ENCODE results near the gene TNIK. TPM values are rescaled to one million over a fixed set of nuclear protein-coding genes. Genes with fewer than 3 reads are reported as not detected.

TNIK gene
- total RNA-seq = 10 to 100 TPM; 57.6 to 61.7 TPM

GRCh38 chr3:171459942-171460724, at the start of gene TNIK:
Gene TNIK (minus strand): TSS chr3:171460405. CDS start chr3:171460063, 342 bp downstream.
- H3K36me3 Mint-ChIP-seq (ENCODE audit: low read depth) = peaks cover 12% of the 10 kb centered on the region
- POLR2A ChIA-PET = interaction anchor here (0.7 to 3.4 kb wide), 24 partner anchors 8 to 590 kb away, joined by 3 to 20 read pairs (median 4); partner anchors contain the start of genes EIF5A2 and RPL22L1
- no peaks in the 10 kb centered on the region for H3K27me3 Mint-ChIP-seq
- DNase-seq = peak; percentile 95
- H3K27ac Mint-ChIP-seq = peak within 1 kb of the TSS; percentile 85
- peaks cover 3% of the 10 kb centered on the region for H3K9me3 Mint-ChIP-seq
- CTCF ChIA-PET = interaction anchor here (0.6 to 3.2 kb wide), 16 partner anchors 8 to 312 kb away, joined by 3 to 16 read pairs (median 4); no protein-coding TSS in a partner anchor
- peak within 1 kb of the TSS; percentile 94 for H3K4me3 Mint-ChIP-seq
- H3K4me1 Mint-ChIP-seq = peaks cover 46% of the 10 kb centered on the region

GRCh38 chr3:171508676-171509075, 48.5 kb upstream of the TNIK start:
- no peak overlapping the region for H3K4me3 Mint-ChIP-seq
- ChIA-PET CTCF (no interaction called here), POLR2A (no interaction called here)
- peaks cover 4% of the 10 kb centered on the region for H3K9me3 Mint-ChIP-seq
- no peaks in the 10 kb centered on the region for H3K4me1 Mint-ChIP-seq
- peaks cover 2% of the 10 kb centered on the region for H3K27me3 Mint-ChIP-seq
- DNase-seq = no peak
- H3K27ac Mint-ChIP-seq = no peak overlapping the region
- H3K36me3 Mint-ChIP-seq (ENCODE audit: low read depth) = peaks cover 9% of the 10 kb centered on the region

- ChIA-PET CTCF (no interaction called here), POLR2A (no interaction called here)
- no peak for DNase-seq
- peaks cover 9% of the 10 kb centered on the region for H3K36me3 Mint-ChIP-seq (ENCODE audit: low read depth)
- no peak overlapping the region for H3K27ac Mint-ChIP-seq
- peaks cover 2% of the 10 kb centered on the region for H3K27me3 Mint-ChIP-seq
- H3K4me1 Mint-ChIP-seq = no peaks in the 10 kb centered on the region
- H3K4me3 Mint-ChIP-seq = no peak overlapping the region
- peaks cover 4% of the 10 kb centered on the region for H3K9me3 Mint-ChIP-seq
Measured at GRCh38 chr3:171508206-171508605, 48.0 kb upstream of the TNIK start.

- peaks cover 2% of the 10 kb centered on the region for H3K27me3 Mint-ChIP-seq
- H3K36me3 Mint-ChIP-seq (ENCODE audit: low read depth) = peaks cover 9% of the 10 kb centered on the region
- DNase-seq = no peak
- no peak overlapping the region for H3K27ac Mint-ChIP-seq
- ChIA-PET CTCF (no interaction called here), POLR2A (no interaction called here)
- no peaks in the 10 kb centered on the region for H3K4me1 Mint-ChIP-seq
- H3K9me3 Mint-ChIP-seq = peaks cover 4% of the 10 kb centered on the region
- no peak overlapping the region for H3K4me3 Mint-ChIP-seq
Measured at GRCh38 chr3:171506743-171507319, 46.6 kb upstream of the TNIK start.

DNA sequence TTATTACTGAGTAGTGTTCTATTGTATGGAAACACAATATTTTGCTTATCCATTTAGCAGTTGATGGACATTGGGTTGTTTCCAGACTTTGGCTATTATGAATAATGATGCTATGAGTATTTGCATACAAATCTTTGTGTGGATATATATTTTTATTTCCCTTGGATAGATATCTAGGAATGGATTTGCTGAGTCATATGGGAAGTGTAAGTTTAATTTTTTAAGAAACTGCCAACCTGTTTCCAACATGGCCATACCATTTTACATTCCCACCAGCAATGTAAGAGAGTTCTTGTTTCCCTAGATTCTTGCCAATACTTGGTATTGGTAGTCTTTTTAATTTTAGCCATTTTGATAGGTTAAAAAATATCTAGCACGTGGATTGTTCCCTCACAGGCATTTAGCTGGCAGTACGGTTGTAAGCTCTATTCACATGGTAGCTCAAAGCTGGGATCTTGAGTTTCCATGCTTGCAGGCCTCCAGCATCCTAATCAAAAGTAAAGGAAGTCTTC, 45.7 kb upstream of the TNIK start:
- peaks cover 9% of the 10 kb centered on the region for H3K36me3 Mint-ChIP-seq (ENCODE audit: low read depth)
- peaks cover 2% of the 10 kb centered on the region for H3K27me3 Mint-ChIP-seq
- no peak overlapping the region for H3K4me3 Mint-ChIP-seq
- POLR2A ChIA-PET = no interaction called here
- peaks cover 4% of the 10 kb centered on the region for H3K9me3 Mint-ChIP-seq
- CTCF ChIA-PET = no interaction called here
- no peaks in the 10 kb centered on the region for H3K4me1 Mint-ChIP-seq
- no peak overlapping the region for H3K27ac Mint-ChIP-seq
- DNase-seq = no peak

DNA sequence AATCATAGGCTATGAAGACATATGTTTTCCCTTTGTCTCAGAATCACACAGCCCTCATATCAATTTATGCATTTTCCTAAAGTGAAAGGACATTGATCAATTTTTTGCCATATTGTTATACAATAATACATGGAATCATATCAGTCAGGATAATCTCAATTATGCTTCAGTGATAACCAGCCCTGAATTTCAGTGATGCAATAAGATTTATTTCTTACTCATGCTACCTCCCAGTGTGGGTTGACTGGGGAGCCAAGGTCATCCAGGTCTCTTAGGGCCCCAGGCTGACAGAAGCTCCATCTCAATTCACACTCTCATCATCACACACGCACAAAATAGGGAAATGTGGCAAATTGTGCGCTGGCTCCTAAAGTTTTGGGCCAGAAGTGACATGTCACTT, 44.2 kb upstream of the TNIK start:
- Mint-ChIP-seq H3K27me3 (peaks cover 2% of the 10 kb centered on the region), H3K27ac (no peak overlapping the region), H3K4me3 (no peak overlapping the region), H3K4me1 (peaks cover 5% of the 10 kb centered on the region), H3K9me3 (peaks cover 6% of the 10 kb centered on the region), H3K36me3 (ENCODE audit: low read depth) (peaks cover 9% of the 10 kb centered on the region)
- CTCF ChIA-PET = no interaction called here
- no peak for DNase-seq
- POLR2A ChIA-PET = no interaction called here

DNA sequence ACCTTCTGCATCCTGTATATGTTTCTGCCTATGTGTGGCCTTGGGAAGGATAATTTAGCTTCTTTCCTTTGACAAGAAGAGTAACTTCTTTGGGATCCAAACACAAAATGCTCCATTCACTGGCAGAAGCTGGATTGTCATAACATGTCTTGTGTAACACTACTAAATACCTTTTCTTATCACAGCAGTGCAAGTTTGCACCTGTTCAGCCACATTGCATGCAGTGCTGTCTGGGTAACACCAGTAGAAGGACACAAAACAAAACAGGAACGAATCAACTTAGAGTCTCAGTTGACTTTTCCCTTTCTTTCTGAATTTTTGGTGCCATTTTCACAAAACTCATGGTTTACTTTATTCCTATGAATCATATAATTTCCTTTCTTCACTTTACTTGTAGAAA, 43.6 kb upstream of the TNIK start:
- POLR2A ChIA-PET = no interaction called here

DNA sequence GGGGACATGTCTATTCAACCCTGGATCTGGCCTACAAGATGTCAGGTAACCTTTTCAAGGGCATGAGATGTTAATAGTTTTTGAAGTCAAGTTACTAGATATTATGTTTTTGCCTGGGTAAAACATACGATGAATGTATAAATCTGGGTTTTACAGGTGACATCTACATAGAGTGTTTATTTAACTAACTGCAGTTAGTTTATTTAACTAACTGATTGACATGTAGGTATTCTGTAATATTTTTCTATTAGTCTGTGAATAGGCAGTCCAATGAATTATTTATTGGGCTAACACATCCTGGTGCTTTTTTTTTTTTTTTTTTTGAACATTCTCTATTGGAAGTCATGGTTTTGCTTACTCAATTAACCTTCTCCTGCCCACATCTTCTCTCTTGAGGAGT, 38.7 kb upstream of the TNIK start:
- H3K4me3 Mint-ChIP-seq = no peak overlapping the region
- H3K4me1 Mint-ChIP-seq = peaks cover 23% of the 10 kb centered on the region
- no peak overlapping the region for H3K27ac Mint-ChIP-seq
- CTCF ChIA-PET = no interaction called here
- DNase-seq = no peak
- peaks cover 9% of the 10 kb centered on the region for H3K36me3 Mint-ChIP-seq (ENCODE audit: low read depth)
- POLR2A ChIA-PET = no interaction called here
- peaks cover 6% of the 10 kb centered on the region for H3K9me3 Mint-ChIP-seq
- H3K27me3 Mint-ChIP-seq = no peaks in the 10 kb centered on the region

More for the DNA sequence above, 43.6 kb upstream of the TNIK start:
- Mint-ChIP-seq H3K27ac (no peak overlapping the region), H3K4me3 (no peak overlapping the region), H3K4me1 (peaks cover 7% of the 10 kb centered on the region), H3K9me3 (peaks cover 6% of the 10 kb centered on the region), H3K27me3 (peaks cover 2% of the 10 kb centered on the region), H3K36me3 (ENCODE audit: low read depth) (peaks cover 9% of the 10 kb centered on the region)
- no peak for DNase-seq
- CTCF ChIA-PET = no interaction called here

GRCh38 chr3:171497468-171497867, 37.3 kb upstream of the TNIK start:
- CTCF ChIA-PET = no interaction called here
- H3K36me3 Mint-ChIP-seq (ENCODE audit: low read depth) = peaks cover 12% of the 10 kb centered on the region
- no peak for DNase-seq
- H3K27me3 Mint-ChIP-seq = no peaks in the 10 kb centered on the region
- peaks cover 8% of the 10 kb centered on the region for H3K9me3 Mint-ChIP-seq
- POLR2A ChIA-PET = interaction anchor here (0.5 to 0.8 kb wide), 2 partner anchors 25 to 92 kb away, joined by 3 read pairs; no protein-coding TSS in a partner anchor
- H3K4me3 Mint-ChIP-seq = no peak overlapping the region
- peaks cover 33% of the 10 kb centered on the region for H3K4me1 Mint-ChIP-seq
- no peak overlapping the region for H3K27ac Mint-ChIP-seq

- Mint-ChIP-seq H3K4me1 (peaks cover 48% of the 10 kb centered on the region), H3K27ac (peak overlapping the region; percentile 76), H3K27me3 (no peaks in the 10 kb centered on the region), H3K36me3 (ENCODE audit: low read depth) (peaks cover 12% of the 10 kb centered on the region), H3K4me3 (no peak overlapping the region), H3K9me3 (peaks cover 8% of the 10 kb centered on the region)
- ChIA-PET CTCF (interaction anchor here (1.1 kb wide), 1 partner anchor 36 kb away, joined by 3 read pairs; no protein-coding TSS in a partner anchor), POLR2A (no interaction called here)
- no peak for DNase-seq
Measured at GRCh38 chr3:171495413-171495812, 35.2 kb upstream of the TNIK start.

GRCh38 chr3:171494457-171495109, 34.4 kb upstream of the TNIK start:
- peak overlapping the region; percentile 76 for H3K27ac Mint-ChIP-seq
- ChIA-PET CTCF (interaction anchor here (0.6 to 1.1 kb wide), 3 partner anchors 35 to 71 kb away, joined by 3 read pairs; no protein-coding TSS in a partner anchor), POLR2A (interaction anchor here (1.2 kb wide), 1 partner anchor 35 kb away, joined by 5 read pairs; the partner anchor contains the start of gene TNIK)
- no peaks in the 10 kb centered on the region for H3K27me3 Mint-ChIP-seq
- H3K9me3 Mint-ChIP-seq = peaks cover 7% of the 10 kb centered on the region
- no peak overlapping the region for H3K4me3 Mint-ChIP-seq
- DNase-seq = no peak
- peaks cover 49% of the 10 kb centered on the region for H3K4me1 Mint-ChIP-seq
- peaks cover 12% of the 10 kb centered on the region for H3K36me3 Mint-ChIP-seq (ENCODE audit: low read depth)

GRCh38 chr3:171491361-171491760, 31.2 kb upstream of the TNIK start:
- Mint-ChIP-seq H3K4me1 (peaks cover 44% of the 10 kb centered on the region), H3K9me3 (peaks cover 6% of the 10 kb centered on the region), H3K4me3 (peak overlapping the region; percentile 51), H3K27me3 (no peaks in the 10 kb centered on the region), H3K36me3 (ENCODE audit: low read depth) (peaks cover 12% of the 10 kb centered on the region), H3K27ac (peak overlapping the region; percentile 50)
- CTCF ChIA-PET = interaction anchor here (1.1 to 2.5 kb wide), 3 partner anchors 26 to 442 kb away, joined by 3 to 16 read pairs (median 4); partner anchors contain the start of gene TNIK
- POLR2A ChIA-PET = interaction anchor here (0.6 to 3.7 kb wide), 5 partner anchors 9 to 1104 kb away, joined by 3 to 20 read pairs (median 3); partner anchors contain the start of gene TNIK
- DNase-seq = no peak

- H3K27me3 Mint-ChIP-seq = no peaks in the 10 kb centered on the region
- H3K36me3 Mint-ChIP-seq (ENCODE audit: low read depth) = peaks cover 12% of the 10 kb centered on the region
- ChIA-PET CTCF (interaction anchor here (1.2 to 2.5 kb wide), 3 partner anchors 25 to 76 kb away, joined by 3 to 16 read pairs (median 3); partner anchors contain the start of gene TNIK), POLR2A (interaction anchor here (0.6 to 3.7 kb wide), 5 partner anchors 10 to 1104 kb away, joined by 3 to 20 read pairs (median 3); partner anchors contain the start of gene TNIK)
- peaks cover 44% of the 10 kb centered on the region for H3K4me1 Mint-ChIP-seq
- DNase-seq = no peak
- peak overlapping the region; percentile 51 for H3K4me3 Mint-ChIP-seq
- peak overlapping the region; percentile 50 for H3K27ac Mint-ChIP-seq
- H3K9me3 Mint-ChIP-seq = peaks cover 6% of the 10 kb centered on the region
Measured at GRCh38 chr3:171490901-171491300, 30.7 kb upstream of the TNIK start.

All from activated CD4-positive, alpha-beta memory T cell treated with anti-CD3 and anti-CD28 coated beads, Interleukin-2, amount 10 ng/mL, durations not matched to agents 7 days and 5 days (primary cell).